A549 (cell line): ENCODE measurements around the gene C19orf53. TPM values are rescaled to one million over a fixed set of nuclear protein-coding genes. Genes with fewer than 3 reads are reported as not detected.

ENCODE experiments used
- ATAC-seq, 2 experiments: fragments of 200-7000 bp in 1 of 2; fragments of >200 bp in 1 of 2; cut with Nextera tagmentation in 1 of 2; cut with Tn5 transposase in 1 of 2; 3 replicates each; pipeline versions ENCODE4 v1.8.0 to v1.9.1; 2018 to 2020; ENCODE audit warnings: mild to moderate bottlenecking in 1 of 2, moderate library complexity in 1 of 2
- CTCF ChIA-PET: fragments of 300-600 bp; sonication (Branson Sonifier 250); formaldehyde crosslinking; extraction: SDS; loops from one replicate; lab custom pipeline; 2021; ENCODE audit warnings: antibody characterized with exemption, inconsistent platforms; lab: Yijun Ruan, JAX
- POLR2A ChIA-PET: fragments of 350-600 bp; formaldehyde crosslinking; extraction: SDS; loops from one replicate; lab custom pipeline; 2021; ENCODE audit warnings: antibody characterized with exemption, inconsistent platforms; lab: Yijun Ruan, JAX
- DNase-seq, 2 experiments: peaks; one replicate each; pipeline versions ENCODE4 v3.0.0 to v3.0.0-alpha.2; 2011 to 2016; ENCODE audit warnings: low read depth in 1 of 2, low spot score in 1 of 2
- FAIRE-seq: peaks from 2 replicates; lab custom pipeline; 2011; peaks lifted over from hg19 to GRCh38; lab: Jason Lieb, UNC
- H3K27ac ChIP-seq, 2 experiments: fragments of >200 bp; sonication (Bioruptor Twin); formaldehyde crosslinking; 3 replicates each; pipeline ENCODE4 v1.5.1; 2016 to 2017
- H3K4me1 ChIP-seq: fragments of >200 bp; sonication (Bioruptor Twin); formaldehyde crosslinking; 3 replicates; pipeline ENCODE4 v1.6.1; 2016
- H3K4me2 ChIP-seq: fragments of >200 bp; sonication (Bioruptor Twin); formaldehyde crosslinking; 3 replicates; pipeline ENCODE4 v1.6.1; 2016
- H3K4me3 ChIP-seq: fragments of >200 bp; sonication (Bioruptor Twin); formaldehyde crosslinking; 3 replicates; pipeline ENCODE4 v1.5.1; 2016
- H3K9me3 ChIP-seq: fragments of >200 bp; sonication (Bioruptor Twin); formaldehyde crosslinking; 3 replicates; pipeline ENCODE4 v1.6.1; 2016
- BHLHE40 ChIP-seq: IDR thresholded peaks from 2 replicates; pipeline ENCODE4 v1.6.1; 2012; ENCODE audit warnings: low read depth, low read length, inconsistent platforms
- CBX2 ChIP-seq: fragments of 200-600 bp; sonication (generic); IDR thresholded peaks from 2 replicates; pipeline ENCODE4 v1.6.1; 2016; ENCODE audit warnings: low read depth, mild to moderate bottlenecking, borderline replicate concordance
- CEBPB ChIP-seq, 2 experiments: fragments of >200 bp in 1 of 2; sonication (Bioruptor Twin) in 1 of 2; formaldehyde crosslinking in 1 of 2; IDR thresholded peaks; 2 replicates each; pipeline ENCODE4 v1.6.1; 2012 to 2016
- CTCF ChIP-seq: fragments of >200 bp; sonication (Bioruptor Twin); formaldehyde crosslinking; IDR thresholded peaks from 3 replicates; pipeline ENCODE4 v1.5.1; 2016
- E2F6 ChIP-seq: IDR thresholded peaks from 2 replicates; pipeline ENCODE4 v1.6.1; 2012; ENCODE audit warnings: low read depth, borderline replicate concordance
- ELK1 ChIP-seq: fragments of 150-350 bp; IDR thresholded peaks from 2 replicates; pipeline ENCODE4 v1.6.1; 2014; ENCODE audit warnings: low read depth, mild to moderate bottlenecking, low read length
- FOSL2 ChIP-seq, 2 experiments: fragments of 450-650 bp in 1 of 2; fragments of >200 bp in 1 of 2; sonication (Bioruptor Twin) in 1 of 2; formaldehyde crosslinking; IDR thresholded peaks; 2 replicates each; pipeline versions ENCODE4 v1.5.0 to v1.6.1; 2016 to 2020; ENCODE audit warnings: mild to moderate bottlenecking in 1 of 2, moderate library complexity in 1 of 2
- GATA3 ChIP-seq: IDR thresholded peaks from 2 replicates; pipeline ENCODE4 v1.6.1; 2012; ENCODE audit warnings: borderline replicate concordance
- HOXA7 ChIP-seq: fragments of 250-450 bp; sonication (Bioruptor Pico); IDR thresholded peaks from 2 replicates; pipeline ENCODE4 v1.5.0; 2020; ENCODE audit warnings: mild to moderate bottlenecking, moderate library complexity
- HOXB13 ChIP-seq: fragments of 250-450 bp; sonication (Bioruptor Pico); IDR thresholded peaks from 2 replicates; pipeline ENCODE4 v1.5.0; 2020; ENCODE audit warnings: low read depth, mild to moderate bottlenecking, moderate library complexity
- HOXB5 ChIP-seq: fragments of 250-450 bp; sonication (Bioruptor Pico); IDR thresholded peaks from 2 replicates; pipeline ENCODE4 v1.5.0; 2020; ENCODE audit warnings: mild to moderate bottlenecking, moderate library complexity
- MAFK ChIP-seq: fragments of 450-650 bp; IDR thresholded peaks from 2 replicates; pipeline ENCODE4 v1.6.1; 2014; ENCODE audit not compliant: partially characterized antibody
- MAX ChIP-seq: IDR thresholded peaks from 2 replicates; pipeline ENCODE4 v1.6.1; 2012
- POLR2A ChIP-seq: IDR thresholded peaks from 2 replicates; pipeline ENCODE4 v1.6.1; 2012; ENCODE audit warnings: mild to moderate bottlenecking, low read length
- POLR2AphosphoS2 ChIP-seq: conservative IDR thresholded peaks from 2 replicates; pipeline ENCODE4 v1.6.1; 2012; ENCODE audit warnings: low read length, improper control_type of control experiment, inconsistent platforms
- RAD21 ChIP-seq, 2 experiments: fragments of >200 bp in 1 of 2; sonication (Bioruptor Twin) in 1 of 2; formaldehyde crosslinking in 1 of 2; IDR thresholded peaks in 1 of 2; conservative IDR thresholded peaks in 1 of 2; 2 replicates in 1 of 2; 3 replicates in 1 of 2; pipeline ENCODE4 v1.6.1; 2012 to 2018; ENCODE audit warnings: inconsistent platforms in 1 of 2
- RARB ChIP-seq: fragments of 250-450 bp; sonication (Bioruptor Pico); IDR thresholded peaks from 2 replicates; pipeline ENCODE4 v1.8.0; 2021; ENCODE audit warnings: mild to moderate bottlenecking, moderate library complexity
- RCOR1 ChIP-seq: fragments of 150-350 bp; IDR thresholded peaks from 2 replicates; pipeline ENCODE4 v1.6.1; 2014; ENCODE audit warnings: antibody characterized with exemption, low read length, low read depth
- REST ChIP-seq: fragments of 200-600 bp; sonication (generic); IDR thresholded peaks from 2 replicates; pipeline ENCODE4 v1.6.1; 2016; ENCODE audit warnings: antibody characterized with exemption, mild to moderate bottlenecking, moderate library complexity
- SMC3 ChIP-seq: fragments of >200 bp; sonication (Bioruptor Twin); formaldehyde crosslinking; IDR thresholded peaks from 3 replicates; pipeline ENCODE4 v1.6.1; 2018; ENCODE audit warnings: inconsistent platforms
- TFCP2L1 ChIP-seq: fragments of 250-450 bp; sonication (Bioruptor Pico); IDR thresholded peaks from 2 replicates; pipeline ENCODE4 v1.5.0; 2021; ENCODE audit warnings: mild to moderate bottlenecking
- TP53 ChIP-seq: fragments of 250-450 bp; sonication (Bioruptor Pico); IDR thresholded peaks from 2 replicates; pipeline ENCODE4 v1.5.0; 2021; ENCODE audit warnings: mild to moderate bottlenecking, moderate library complexity
- ZFP36 ChIP-seq: fragments of 450-650 bp; IDR thresholded peaks from 2 replicates; pipeline ENCODE4 v1.6.1; 2014; ENCODE audit warnings: borderline replicate concordance; ENCODE audit not compliant: partially characterized antibody
- ZSCAN20 ChIP-seq: fragments of 250-450 bp; sonication (Bioruptor Pico); IDR thresholded peaks from 2 replicates; pipeline ENCODE4 v1.8.0; 2022; ENCODE audit warnings: mild to moderate bottlenecking, moderate library complexity
- WGBS: methylation state at CpG from one replicate; pipeline ENCODE4 v1.1.6; 2017; ENCODE audit errors: missing lambda C conversion rate; 5-methylcytosine and 5-hydroxymethylcytosine counted together
- polyA plus RNA-seq, 4 experiments: library from polyadenylated mRNA; depleted of rRNA in 3 of 4; stranded (reverse); fragments of >200 nt; fragmentation: RNase III in 1 of 4; extraction: RNeasy Plus Mini Kit Qiagen cat#74134 plus additional on column Dnase treatment in 1 of 4; gene quantifications; 2 replicates in 3 of 4; 3 replicates in 1 of 4; pipeline ENCODE4 v1.2.3, GENCODE V29; 2011 to 2017

C19orf53 gene
- polyA plus RNA-seq, 2 of the 4 experiments (the other 2 are of a cell fraction): 105 to 143 TPM

GRCh38 chr19:13819238-13819637 is 45.0 kb downstream of the C19orf53 start:
- H3K4me3 ChIP-seq: no peak overlapping the region
- H3K27ac ChIP-seq: no peak overlapping the region
- H3K9me3 ChIP-seq: no peaks in the 10 kb centered on the region
- no peak for ATAC-seq
- no peaks in the 10 kb centered on the region for H3K4me1 ChIP-seq
- no peak overlapping the region for H3K4me2 ChIP-seq
- WGBS: 95% methylated on average over 9 of the region's 11 CpGs
- no peak for FAIRE-seq
- TF ChIP-seq MAX (no peak), CTCF (no peak), TP53 (CRISPR knock-in tag) (no peak), RCOR1 (no peak), SMC3 (no peak), CEBPB (IDR thresholded peaks at IDR 0.05) (no peak), HOXB5 (CRISPR knock-in tag) (no peak), ZFP36 (no peak), ZSCAN20 (CRISPR knock-in tag) (no peak), RARB (no peak), FOSL2 (IDR thresholded peaks at IDR 0.05) (no peak), FOSL2 (CRISPR knock-in tag; IDR thresholded peaks at IDR 0.05) (no peak), GATA3 (no peak)
- DNase-seq: no peak
- ChIA-PET POLR2A (interaction anchor here (0.6 kb wide), 1 partner anchor 44 kb away, joined by 3 read pairs; no protein-coding TSS in a partner anchor), CTCF (interaction anchor here (0.8 to 1.2 kb wide), 2 partner anchors 10 to 21 kb away, joined by 3 to 4 read pairs; no protein-coding TSS in a partner anchor)

GRCh38 chr19:13821292-13821691 is 47.0 kb downstream of the C19orf53 start:
- ChIA-PET POLR2A (no interaction called here), CTCF (interaction anchor here (0.7 to 1.4 kb wide), 4 partner anchors 20 to 316 kb away, joined by 3 to 5 read pairs (median 4); no protein-coding TSS in a partner anchor)
- ATAC-seq: no peak
- Histone ChIP-seq H3K4me1 (0 out of 3 replicates have a peak, but pooled peaks cover 2% of the 10 kb centered on the region), H3K9me3 (no peaks in the 10 kb centered on the region), H3K27ac (no peak overlapping the region), H3K4me2 (no peak overlapping the region), H3K4me3 (no peak overlapping the region)
- 100% methylated on average over 2 of the region's 2 CpGs for WGBS
- FAIRE-seq: no peak
- TF ChIP-seq CEBPB (IDR thresholded peaks at IDR 0.05): no peak
- TF ChIP-seq E2F6: no peak
- TF ChIP-seq GATA3: no peak
- TF ChIP-seq ZSCAN20 (CRISPR knock-in tag): no peak
- no peak for TF ChIP-seq MAFK
- TF ChIP-seq POLR2A: no peak
- TF ChIP-seq HOXA7: no peak
- TF ChIP-seq HOXB13: no peak
- TF ChIP-seq TFCP2L1 (CRISPR knock-in tag): no peak
- no peak for TF ChIP-seq POLR2AphosphoS2
- TF ChIP-seq BHLHE40: no peak
- TF ChIP-seq ELK1: no peak
- TF ChIP-seq FOSL2 (IDR thresholded peaks at IDR 0.05): no peak
- TF ChIP-seq FOSL2 (CRISPR knock-in tag; IDR thresholded peaks at IDR 0.05): no peak
- TF ChIP-seq REST: no peak
- TF ChIP-seq CBX2: no peak
- no peak for TF ChIP-seq RAD21 (conservative IDR thresholded peaks at IDR 0.05 in 1 of 2, IDR thresholded peaks at IDR 0.05 in 1 of 2)
- no peak for TF ChIP-seq HOXB5 (CRISPR knock-in tag)
- no peak for DNase-seq
